Peyer's patch (tissue), 4 donors: ENCODE data around the gene GUCA2B. TPM values are rescaled to one million over a fixed set of nuclear protein-coding genes. Genes with fewer than 3 reads are reported as not detected.

Experiments
- DNase-seq, 3 donors: peaks; one replicate each; pipeline ENCODE4 v3.0.0-alpha.2; 2017 to 2019
- H3K27ac ChIP-seq, 4 donors: fragments of 200-600 bp; sonication (generic); one replicate each; pipeline ENCODE4 v1.5.1; 2016 to 2019
- H3K27me3 ChIP-seq, 2 donors: fragments of 200-600 bp; sonication (generic); one replicate each; pipeline ENCODE4 v1.5.1; 2019
- H3K36me3 ChIP-seq, 3 donors: fragments of 200-600 bp; sonication (generic); one replicate each; pipeline ENCODE4 v1.5.1; 2016 to 2019
- H3K4me1 ChIP-seq, 4 donors: fragments of 200-600 bp; sonication (generic); one replicate each; pipeline ENCODE4 v1.5.1; 2016 to 2019
- H3K4me3 ChIP-seq, 4 donors: fragments of 200-600 bp; sonication (generic); 1 replicate in 3 of 4; 2 replicates in 1 of 4; pipeline ENCODE4 v1.5.1; 2016 to 2019; ENCODE audit warnings: mild to moderate bottlenecking in 1 of 4
- H3K9me3 ChIP-seq, 4 donors: fragments of 200-600 bp; sonication (generic); one replicate each; pipeline ENCODE4 v1.5.1; 2016 to 2019; ENCODE audit warnings: mild to moderate bottlenecking in 1 of 4
- POLR2A ChIP-seq, 2 donors: fragments of 450-650 bp; IDR thresholded peaks; one replicate each; pipeline ENCODE4 v1.5.1; 2017; ENCODE audit warnings: antibody characterized with exemption in 2 of 2, mild to moderate bottlenecking in 2 of 2, moderate library complexity in 2 of 2
- total RNA-seq, 4 donors: library from RNA; depleted of rRNA; stranded (reverse); fragments of >200 nt; gene quantifications; one replicate each; pipeline ENCODE4 v1.1.0, GENCODE V29; 2016
- TF ChIP-seq, protein P1 (sequence below), 6 experiments: fragments of 450-650 bp in 4 of 6; fragments of 200-600 bp in 2 of 6; sonication (generic) in 1 of 6; IDR thresholded peaks; one replicate each; pipeline ENCODE4 v1.5.1; 2017 to 2019; ENCODE audit warnings: antibody characterized with exemption in 6 of 6, mild to moderate bottlenecking in 3 of 6, moderate library complexity in 1 of 6

The GUCA2B gene
- total RNA-seq, 4 donors from 2014 or later = 35.5 to 708 (median 256) TPM

DNA sequence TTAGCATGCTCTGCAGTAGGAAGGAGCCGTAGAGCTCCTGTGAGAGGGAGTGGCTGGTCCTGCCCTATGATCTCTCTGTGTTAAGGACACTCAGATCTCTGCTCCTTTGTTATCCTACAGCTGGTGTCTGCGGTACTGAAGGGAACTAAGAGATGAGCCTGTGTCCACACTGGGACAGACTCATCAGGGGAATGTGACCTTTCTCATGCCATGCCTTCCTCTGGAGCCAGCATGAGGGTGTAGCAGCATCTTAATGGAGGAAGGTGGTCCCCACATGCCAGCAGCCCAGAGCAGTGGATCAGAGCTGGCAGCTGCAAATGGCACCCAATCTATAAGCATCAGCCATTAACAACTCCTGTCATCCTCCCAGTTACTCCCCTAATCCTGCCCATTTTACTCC lies 24.7 kb upstream of the GUCA2B start:
- H3K27ac ChIP-seq = no peak overlapping the region
- DNase-seq = no peak
- H3K9me3 ChIP-seq = no peaks in the 10 kb centered on the region
- H3K4me1 ChIP-seq = no peaks in the 10 kb centered on the region
- TF ChIP-seq, protein P1, sequence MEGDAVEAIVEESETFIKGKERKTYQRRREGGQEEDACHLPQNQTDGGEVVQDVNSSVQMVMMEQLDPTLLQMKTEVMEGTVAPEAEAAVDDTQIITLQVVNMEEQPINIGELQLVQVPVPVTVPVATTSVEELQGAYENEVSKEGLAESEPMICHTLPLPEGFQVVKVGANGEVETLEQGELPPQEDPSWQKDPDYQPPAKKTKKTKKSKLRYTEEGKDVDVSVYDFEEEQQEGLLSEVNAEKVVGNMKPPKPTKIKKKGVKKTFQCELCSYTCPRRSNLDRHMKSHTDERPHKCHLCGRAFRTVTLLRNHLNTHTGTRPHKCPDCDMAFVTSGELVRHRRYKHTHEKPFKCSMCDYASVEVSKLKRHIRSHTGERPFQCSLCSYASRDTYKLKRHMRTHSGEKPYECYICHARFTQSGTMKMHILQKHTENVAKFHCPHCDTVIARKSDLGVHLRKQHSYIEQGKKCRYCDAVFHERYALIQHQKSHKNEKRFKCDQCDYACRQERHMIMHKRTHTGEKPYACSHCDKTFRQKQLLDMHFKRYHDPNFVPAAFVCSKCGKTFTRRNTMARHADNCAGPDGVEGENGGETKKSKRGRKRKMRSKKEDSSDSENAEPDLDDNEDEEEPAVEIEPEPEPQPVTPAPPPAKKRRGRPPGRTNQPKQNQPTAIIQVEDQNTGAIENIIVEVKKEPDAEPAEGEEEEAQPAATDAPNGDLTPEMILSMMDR (IDR thresholded peaks at IDR 0.05) = no peak
- TF ChIP-seq POLR2A (IDR thresholded peaks at IDR 0.05) = no peak
- no peaks in the 10 kb centered on the region for H3K27me3 ChIP-seq
- no peak overlapping the region for H3K4me3 ChIP-seq
- H3K36me3 ChIP-seq = no peaks in the 10 kb centered on the region

DNA sequence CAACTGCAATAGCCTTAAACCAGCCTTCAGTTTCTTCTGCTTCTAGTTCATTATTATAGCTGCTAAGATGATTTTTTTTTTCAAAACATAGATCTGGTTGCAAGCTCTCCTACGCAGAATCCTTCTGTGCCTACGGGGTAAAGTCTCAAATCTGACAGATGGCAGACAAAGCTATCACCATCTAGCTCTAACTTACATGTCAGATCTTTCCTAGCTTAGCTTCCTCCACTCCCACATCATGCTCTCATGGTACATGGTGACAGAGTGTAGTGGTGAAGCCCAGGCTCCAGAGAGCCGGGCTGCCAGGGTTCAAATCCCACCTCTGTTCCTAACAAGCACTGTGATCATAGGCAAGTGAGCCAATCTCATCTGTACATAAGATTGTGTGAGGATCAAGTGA lies 24.2 kb upstream of the GUCA2B start:
- H3K27ac ChIP-seq = no peak overlapping the region
- no peaks in the 10 kb centered on the region for H3K4me1 ChIP-seq
- no peaks in the 10 kb centered on the region for H3K9me3 ChIP-seq
- no peaks in the 10 kb centered on the region for H3K36me3 ChIP-seq
- H3K4me3 ChIP-seq = no peak overlapping the region
- H3K27me3 ChIP-seq = no peaks in the 10 kb centered on the region
- TF ChIP-seq, protein P1 (IDR thresholded peaks at IDR 0.05) = no peak
- no peak for TF ChIP-seq POLR2A (IDR thresholded peaks at IDR 0.05)
- no peak for DNase-seq

DNA sequence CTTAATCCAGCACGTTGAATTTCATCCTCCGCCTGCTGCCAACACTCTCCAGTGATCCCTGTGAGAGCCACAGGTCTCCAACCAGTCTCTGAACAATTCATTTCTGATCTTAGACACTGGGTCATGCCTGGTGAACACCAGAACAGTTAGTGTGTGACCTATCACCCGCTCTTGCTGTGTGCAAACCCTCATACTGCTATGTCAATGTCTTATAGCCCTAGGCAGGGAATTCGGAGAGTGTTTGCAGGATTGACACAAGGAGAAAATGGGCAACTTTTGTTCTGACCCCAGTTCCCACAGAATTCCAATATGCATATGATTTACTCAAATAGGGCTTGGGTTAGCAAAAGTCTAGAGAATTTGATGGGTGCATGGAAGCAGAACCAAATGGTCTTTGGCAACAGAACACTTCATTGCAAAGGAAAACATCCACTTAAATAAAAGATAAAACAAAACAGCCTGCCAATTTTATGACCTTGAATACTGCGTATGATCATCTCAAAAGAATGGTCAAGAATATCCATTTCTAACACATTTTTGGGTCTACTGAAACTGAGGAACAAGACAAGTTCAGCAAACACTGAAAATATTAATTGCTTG lies 23.0 kb upstream of the GUCA2B start:
- no peaks in the 10 kb centered on the region for H3K36me3 ChIP-seq
- H3K4me1 ChIP-seq = no peaks in the 10 kb centered on the region
- H3K27me3 ChIP-seq = no peaks in the 10 kb centered on the region
- H3K27ac ChIP-seq = no peak overlapping the region
- TF ChIP-seq, protein P1 (IDR thresholded peaks at IDR 0.05) = no peak
- TF ChIP-seq POLR2A (IDR thresholded peaks at IDR 0.05) = no peak
- H3K4me3 ChIP-seq = no peak overlapping the region
- no peak for DNase-seq
- no peaks in the 10 kb centered on the region for H3K9me3 ChIP-seq

DNA sequence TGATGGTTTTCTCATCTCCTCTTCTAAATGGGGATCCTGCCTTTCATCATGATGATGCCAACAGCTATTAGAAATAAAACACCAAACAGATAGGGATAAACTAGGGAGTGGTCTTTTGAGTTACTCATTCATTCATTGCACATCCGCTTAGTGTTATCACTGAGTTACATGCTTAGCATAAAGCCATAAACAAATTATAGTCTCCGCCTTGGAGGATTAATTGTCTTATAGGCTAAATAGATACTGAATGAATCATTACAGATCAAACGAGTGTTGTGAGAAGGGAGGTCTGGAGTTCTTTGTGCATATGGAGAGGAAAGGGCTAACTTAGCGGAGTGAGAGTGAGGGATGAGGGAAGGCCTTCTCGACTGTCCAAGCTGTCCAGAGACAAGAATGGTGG lies 19.8 kb upstream of the GUCA2B start:
- Histone ChIP-seq H3K4me1 (no peaks in the 10 kb centered on the region), H3K4me3 (no peak overlapping the region), H3K36me3 (no peaks in the 10 kb centered on the region), H3K9me3 (no peaks in the 10 kb centered on the region), H3K27me3 (no peaks in the 10 kb centered on the region), H3K27ac (no peak overlapping the region)
- DNase-seq = no peak
- no peak for TF ChIP-seq POLR2A (IDR thresholded peaks at IDR 0.05)
- TF ChIP-seq, protein P1 (IDR thresholded peaks at IDR 0.05) = no peak

DNA sequence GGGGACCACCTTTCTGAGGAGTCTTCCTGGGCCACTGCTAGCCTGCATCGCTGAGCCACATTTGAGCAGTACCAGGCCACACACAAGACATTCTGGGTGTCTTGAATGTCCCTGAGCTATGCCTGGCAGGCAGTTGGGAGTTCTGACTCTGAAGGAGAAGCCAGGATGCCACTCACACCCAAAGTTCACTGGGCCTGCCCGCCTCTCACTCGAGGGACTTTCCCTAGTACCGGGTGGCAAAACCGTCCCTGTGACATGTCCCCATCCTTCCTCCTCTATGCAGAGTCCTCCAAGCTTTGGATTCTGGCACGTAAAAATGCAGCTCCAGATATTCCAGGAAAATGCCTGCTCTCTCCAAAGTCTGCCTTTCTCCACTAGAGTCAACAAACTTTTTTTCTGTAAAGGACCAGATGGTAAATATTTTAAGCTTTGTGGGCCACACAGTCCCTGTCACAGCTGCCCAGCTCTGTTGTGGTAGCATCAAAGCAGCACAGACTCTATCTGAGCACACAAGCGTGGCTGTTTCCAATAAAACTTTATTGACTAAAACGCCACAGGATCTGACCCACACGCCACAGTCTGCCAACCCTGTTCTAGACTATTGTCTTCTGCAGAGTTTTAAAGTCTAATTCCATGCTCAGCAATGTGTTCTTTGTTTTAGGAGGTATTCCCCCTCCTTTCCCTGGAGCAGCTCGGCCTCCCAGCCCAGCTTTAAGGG lies 19.2 kb upstream of the GUCA2B start:
- Histone ChIP-seq H3K36me3 (no peaks in the 10 kb centered on the region), H3K27me3 (no peaks in the 10 kb centered on the region), H3K27ac (no peak overlapping the region), H3K4me1 (no peaks in the 10 kb centered on the region), H3K9me3 (no peaks in the 10 kb centered on the region), H3K4me3 (no peak overlapping the region)
- DNase-seq = no peak
- TF ChIP-seq, protein P1 (IDR thresholded peaks at IDR 0.05) = no peak
- TF ChIP-seq POLR2A (IDR thresholded peaks at IDR 0.05) = no peak
